ENCODE measurements around the gene REEP2. TPM values are rescaled to one million over a fixed set of nuclear protein-coding genes. Genes with fewer than 3 reads are reported as not detected.

REEP2 gene
- total RNA-seq, 1 donor from 2014 or later = 232 TPM

GRCh38 chr5:138438003-138438723 lies 694 bp upstream of the REEP2 start:
- H3K27ac Mint-ChIP-seq (ENCODE audit: unreplicated experiment) = peak overlapping the region; percentile 91
- peaks cover 8% of the 10 kb centered on the region for H3K27me3 Mint-ChIP-seq (ENCODE audit: unreplicated experiment)
- H3K4me3 Mint-ChIP-seq (ENCODE audit: unreplicated experiment) = peak overlapping the region; percentile 87
- peaks cover 5% of the 10 kb centered on the region for H3K36me3 Mint-ChIP-seq (ENCODE audit: unreplicated experiment)
- H3K9me3 Mint-ChIP-seq (ENCODE audit: unreplicated experiment) = peaks cover 7% of the 10 kb centered on the region
- peaks cover 6% of the 10 kb centered on the region for H3K4me1 Mint-ChIP-seq (ENCODE audit: low read depth, unreplicated experiment)
- TF ChIP-seq CTCF (IDR thresholded peaks at IDR 0.05; ENCODE audit: partially characterized antibody, unreplicated experiment) = no peak
- DNase-seq = no peak

- Mint-ChIP-seq H3K4me1 (ENCODE audit: low read depth, unreplicated experiment) (peaks cover 6% of the 10 kb centered on the region), H3K27ac (ENCODE audit: unreplicated experiment) (peak overlapping the region; percentile 96)
- DNase-seq = peak; percentile 70
Measured at GRCh38 chr5:138439477-138440158, 761 bp downstream of the REEP2 start.

GRCh38 chr5:138440159-138441073 lies 1.6 kb downstream of the REEP2 start:
- H3K27ac Mint-ChIP-seq (ENCODE audit: unreplicated experiment) = peak overlapping the region; percentile 96
- DNase-seq = peak; percentile 38
- peaks cover 7% of the 10 kb centered on the region for H3K9me3 Mint-ChIP-seq (ENCODE audit: unreplicated experiment)
- peak overlapping the region; percentile 96 for H3K4me3 Mint-ChIP-seq (ENCODE audit: unreplicated experiment)
- peaks cover 6% of the 10 kb centered on the region for H3K4me1 Mint-ChIP-seq (ENCODE audit: low read depth, unreplicated experiment)
- peaks cover 8% of the 10 kb centered on the region for H3K27me3 Mint-ChIP-seq (ENCODE audit: unreplicated experiment)
- peaks cover 5% of the 10 kb centered on the region for H3K36me3 Mint-ChIP-seq (ENCODE audit: unreplicated experiment)
- no peak for TF ChIP-seq CTCF (IDR thresholded peaks at IDR 0.05; ENCODE audit: partially characterized antibody, unreplicated experiment)

More at GRCh38 chr5:138439477-138440158, 761 bp downstream of the REEP2 start:
- Mint-ChIP-seq H3K36me3 (ENCODE audit: unreplicated experiment) (peaks cover 5% of the 10 kb centered on the region), H3K4me3 (ENCODE audit: unreplicated experiment) (peak overlapping the region; percentile 96), H3K27me3 (ENCODE audit: unreplicated experiment) (peaks cover 8% of the 10 kb centered on the region), H3K9me3 (ENCODE audit: unreplicated experiment) (peaks cover 7% of the 10 kb centered on the region)
- TF ChIP-seq CTCF (IDR thresholded peaks at IDR 0.05; ENCODE audit: partially characterized antibody, unreplicated experiment) = no peak

- H3K4me1 Mint-ChIP-seq (ENCODE audit: low read depth, unreplicated experiment) = peaks cover 6% of the 10 kb centered on the region
- peaks cover 8% of the 10 kb centered on the region for H3K27me3 Mint-ChIP-seq (ENCODE audit: unreplicated experiment)
- H3K9me3 Mint-ChIP-seq (ENCODE audit: unreplicated experiment) = peaks cover 7% of the 10 kb centered on the region
- H3K27ac Mint-ChIP-seq (ENCODE audit: unreplicated experiment) = peak overlapping the region; percentile 17
- no peak for DNase-seq
- peak overlapping the region; percentile 30 for H3K4me3 Mint-ChIP-seq (ENCODE audit: unreplicated experiment)
- peaks cover 5% of the 10 kb centered on the region for H3K36me3 Mint-ChIP-seq (ENCODE audit: unreplicated experiment)
- TF ChIP-seq CTCF (IDR thresholded peaks at IDR 0.05; ENCODE audit: partially characterized antibody, unreplicated experiment) = no peak
Measured at GRCh38 chr5:138441221-138441620, 2.4 kb downstream of the REEP2 start.
